CD1c-positive myeloid dendritic cell (primary cell): Measurements from ENCODE around the gene RRH.

Experiments
- DNase-seq: peaks from one replicate; pipeline ENCODE4 v3.0.0-alpha.2; 2016; ENCODE audit errors: extremely low spot score

The RRH gene

DNA sequence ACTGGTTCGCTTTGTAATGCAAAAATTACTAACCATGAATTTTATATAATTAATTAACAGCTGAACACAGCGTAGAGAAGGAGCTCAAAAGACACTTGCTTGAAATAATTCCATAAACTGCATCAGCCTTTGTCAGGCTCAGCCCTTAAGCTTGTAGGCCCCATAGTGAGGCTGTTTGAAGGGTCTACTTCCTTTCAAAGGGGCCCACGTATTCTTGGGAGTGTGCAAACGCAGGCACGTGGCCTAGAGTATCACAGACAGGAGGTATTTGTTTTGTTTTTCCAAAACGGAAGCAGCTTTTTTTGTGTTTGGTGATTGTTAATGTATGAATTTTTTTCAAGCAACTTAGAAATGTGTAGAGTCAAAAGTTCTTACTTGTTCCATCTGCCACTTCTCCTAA, 59.3 kb downstream of the RRH start:
- no peak for DNase-seq

DNA sequence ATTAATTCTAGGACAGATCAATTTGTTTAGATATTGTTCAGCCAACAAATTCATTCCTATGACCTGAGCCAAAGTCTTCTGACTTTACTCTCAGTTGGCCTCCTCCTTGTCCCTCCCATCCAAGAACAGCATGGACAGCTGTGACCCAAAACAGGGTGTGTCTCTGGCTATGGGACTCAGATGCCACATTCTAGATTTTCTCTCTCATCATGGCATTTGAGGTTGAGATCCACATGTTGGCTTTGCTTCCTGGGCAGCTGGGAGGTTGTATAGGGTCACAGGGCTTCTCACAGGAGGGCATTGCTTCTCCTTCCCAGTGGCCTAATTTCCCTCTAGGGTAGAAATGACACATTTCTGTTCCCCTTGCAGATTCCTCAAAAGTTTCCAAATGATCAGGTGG, 62.3 kb downstream of the RRH start:
- DNase-seq, result no peak
